GM10248 (cell line): ENCODE results near the gene KLB.
A peak's percentile ranks its signal among the peaks of the same experiment; 100 is the strongest.

Experiments
- CTCF ChIA-PET: fragments of 300-600 bp; sonication (Branson Sonifier 250); formaldehyde crosslinking; extraction: SDS; loops from one replicate; lab custom pipeline; 2021; ENCODE audit warnings: antibody characterized with exemption; lab: Yijun Ruan, JAX
- POLR2A ChIA-PET: fragments of 350-650 bp; sonication (Branson Sonifier 250); formaldehyde crosslinking; extraction: SDS; loops from one replicate; lab custom pipeline; 2020; ENCODE audit warnings: antibody characterized with exemption; lab: Yijun Ruan, JAX
- DNase-seq: peaks from one replicate; pipeline ENCODE4 v3.0.0; 2012; ENCODE audit errors: extremely low spot score
- TF ChIP-seq, protein P1 (sequence below): IDR thresholded peaks from 2 replicates; pipeline ENCODE4 v1.5.1; 2012; ENCODE audit warnings: mild to moderate bottlenecking, low read depth; ENCODE audit errors: extremely low read depth, missing control alignments, control extremely low read depth

Gene KLB

DNA sequence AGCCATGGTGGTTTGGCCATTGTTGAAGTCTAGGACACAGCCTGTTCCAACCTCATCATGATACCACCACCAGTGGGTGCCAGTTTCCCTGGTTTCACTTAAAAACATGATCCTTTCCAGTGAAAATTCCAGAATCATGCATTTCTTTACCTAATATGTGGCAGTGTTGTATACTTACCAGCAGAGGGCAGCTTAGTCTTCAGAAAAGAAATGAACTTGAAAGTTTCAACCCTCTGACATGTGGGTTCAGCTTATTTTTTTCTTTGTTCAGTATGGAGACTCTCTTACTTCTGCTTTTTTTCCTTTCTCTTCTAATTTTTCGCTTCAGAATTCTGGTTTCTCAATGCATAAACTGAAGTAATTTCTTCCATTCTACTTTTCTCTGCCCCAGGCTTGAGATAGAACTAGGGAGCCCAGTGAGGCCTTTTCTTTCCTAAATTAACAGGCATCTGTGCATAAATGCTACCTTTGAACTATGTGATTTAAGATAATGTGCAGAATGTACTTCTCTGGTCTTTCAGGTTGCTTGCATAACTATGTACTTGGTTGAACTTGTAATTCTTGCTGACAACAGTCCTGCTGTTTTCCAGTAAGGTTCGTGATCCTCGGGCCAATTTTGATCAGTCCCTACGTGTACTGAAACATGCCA, 62.8 kb downstream of the KLB start:
- CTCF ChIA-PET: interaction anchor here (0.7 to 2.7 kb wide), 49 partner anchors 9 to 856 kb away, joined by 3 to 24 read pairs (median 4); partner anchors contain the start of genes KLB, LIAS, PDS5A and RPL9
- TF ChIP-seq, protein P1, sequence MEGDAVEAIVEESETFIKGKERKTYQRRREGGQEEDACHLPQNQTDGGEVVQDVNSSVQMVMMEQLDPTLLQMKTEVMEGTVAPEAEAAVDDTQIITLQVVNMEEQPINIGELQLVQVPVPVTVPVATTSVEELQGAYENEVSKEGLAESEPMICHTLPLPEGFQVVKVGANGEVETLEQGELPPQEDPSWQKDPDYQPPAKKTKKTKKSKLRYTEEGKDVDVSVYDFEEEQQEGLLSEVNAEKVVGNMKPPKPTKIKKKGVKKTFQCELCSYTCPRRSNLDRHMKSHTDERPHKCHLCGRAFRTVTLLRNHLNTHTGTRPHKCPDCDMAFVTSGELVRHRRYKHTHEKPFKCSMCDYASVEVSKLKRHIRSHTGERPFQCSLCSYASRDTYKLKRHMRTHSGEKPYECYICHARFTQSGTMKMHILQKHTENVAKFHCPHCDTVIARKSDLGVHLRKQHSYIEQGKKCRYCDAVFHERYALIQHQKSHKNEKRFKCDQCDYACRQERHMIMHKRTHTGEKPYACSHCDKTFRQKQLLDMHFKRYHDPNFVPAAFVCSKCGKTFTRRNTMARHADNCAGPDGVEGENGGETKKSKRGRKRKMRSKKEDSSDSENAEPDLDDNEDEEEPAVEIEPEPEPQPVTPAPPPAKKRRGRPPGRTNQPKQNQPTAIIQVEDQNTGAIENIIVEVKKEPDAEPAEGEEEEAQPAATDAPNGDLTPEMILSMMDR: peak; percentile 71
- POLR2A ChIA-PET: interaction anchor here (1.2 kb wide), 1 partner anchor 11 kb away, joined by 5 read pairs; the partner anchor contains the start of genes LIAS and RPL9
- DNase-seq: peak; percentile 62

DNA sequence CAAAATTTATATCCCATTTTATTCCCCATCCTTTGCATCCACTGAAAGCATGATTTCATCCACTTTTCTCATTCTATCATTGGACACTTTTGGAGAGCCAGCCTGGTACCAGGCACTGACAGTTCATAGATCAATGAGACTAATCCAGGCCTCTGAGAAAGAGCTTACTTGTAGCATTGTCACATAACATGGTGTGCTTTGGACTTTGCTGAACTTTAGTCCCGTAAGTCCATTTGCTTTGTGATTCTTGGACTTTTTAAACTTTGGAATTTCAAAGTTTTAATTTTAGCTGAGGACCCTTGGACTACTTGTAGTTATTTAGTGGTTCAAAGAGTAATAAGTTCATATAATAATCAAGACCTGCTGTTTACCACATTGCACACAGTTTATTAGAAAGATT, 63.7 kb downstream of the KLB start:
- CTCF ChIA-PET: interaction anchor here (1.1 to 2.7 kb wide), 3 partner anchors 11 to 839 kb away, joined by 3 to 24 read pairs (median 10); partner anchors contain the start of genes LIAS, RPL9 and SMIM14
- no peak for DNase-seq
- TF ChIP-seq, protein P1: no peak
- POLR2A ChIA-PET: no interaction called here

DNA sequence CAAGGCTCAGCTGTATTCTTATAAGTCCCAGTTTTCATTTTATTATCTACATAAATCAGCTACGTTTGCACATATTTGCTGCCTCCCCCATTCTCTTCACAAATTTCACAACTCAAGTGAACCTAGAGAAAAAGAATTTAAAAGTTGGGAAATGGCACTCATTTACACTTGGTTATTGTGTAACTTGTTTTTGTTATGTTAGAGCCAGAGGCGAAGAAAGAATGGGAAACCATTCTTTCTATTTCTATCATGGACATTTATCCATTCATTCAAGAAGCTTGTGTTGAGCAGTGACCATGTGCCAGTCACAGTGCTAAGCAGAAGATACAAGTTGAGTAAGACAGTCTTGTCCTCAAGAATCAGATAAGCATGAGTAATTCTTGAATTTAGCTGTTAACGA, 65.7 kb downstream of the KLB start:
- CTCF ChIA-PET: interaction anchor here (0.9 to 1.5 kb wide), 3 partner anchors 10 to 13 kb away, joined by 3 to 5 read pairs (median 3); no protein-coding TSS in a partner anchor
- DNase-seq: no peak
- POLR2A ChIA-PET: no interaction called here
- TF ChIP-seq, protein P1: no peak

DNA sequence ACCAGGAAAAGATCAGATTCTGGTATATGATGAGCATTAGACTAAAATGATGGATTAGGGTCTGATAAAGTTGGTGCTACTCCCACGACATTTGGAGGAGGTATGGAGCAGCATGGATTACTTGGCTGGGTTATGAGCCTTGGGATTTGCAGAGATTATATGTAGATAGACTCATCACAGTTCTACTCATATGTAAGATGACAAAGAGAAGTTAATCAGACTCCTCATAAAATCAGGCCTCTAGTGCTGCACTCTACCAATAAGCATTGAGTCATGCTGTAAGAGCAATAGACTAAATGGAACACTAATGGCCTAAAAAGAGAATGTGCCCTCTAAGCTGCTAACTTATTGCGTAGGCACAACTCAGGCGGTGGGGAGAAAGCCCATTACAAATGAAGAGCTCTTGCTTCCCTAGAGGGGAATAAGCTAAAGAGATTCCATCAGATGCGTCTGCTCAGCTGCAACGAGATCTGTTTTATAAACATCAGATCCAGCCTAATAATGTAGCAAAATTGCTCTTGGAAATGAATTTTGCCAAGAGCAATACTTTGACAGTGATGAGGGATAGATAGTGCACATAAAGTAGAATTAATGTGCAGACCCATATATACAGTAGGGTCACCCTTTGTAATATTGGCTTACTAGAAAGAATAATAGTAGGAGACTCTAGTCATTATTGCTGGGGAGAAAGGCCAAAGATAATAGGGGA, 69.6 kb downstream of the KLB start:
- ChIA-PET CTCF (interaction anchor here (1.0 kb wide), 1 partner anchor 10 kb away, joined by 4 read pairs; no protein-coding TSS in a partner anchor), POLR2A (no interaction called here)
- TF ChIP-seq, protein P1: no peak
- no peak for DNase-seq

DNA sequence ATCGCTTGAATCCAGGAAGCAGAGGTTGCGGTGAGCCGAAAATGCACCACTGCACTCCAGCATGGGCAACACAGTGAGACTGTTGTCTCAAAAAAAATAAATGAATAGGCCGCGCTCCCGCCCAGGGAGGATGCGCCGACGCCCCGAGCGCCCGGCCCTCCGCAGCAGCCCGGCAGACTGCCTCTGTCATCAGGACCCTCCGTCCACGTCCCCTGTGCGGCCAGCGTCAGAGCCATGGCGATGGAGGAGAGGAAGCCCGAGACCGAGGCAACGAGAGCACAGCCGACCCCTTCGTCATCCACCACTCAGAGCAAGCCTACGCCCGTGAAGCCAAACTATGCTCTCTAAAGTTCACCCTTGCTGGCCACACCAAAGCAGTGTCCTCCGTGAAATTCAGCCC, 73.5 kb downstream of the KLB start:
- no peak for DNase-seq
- TF ChIP-seq, protein P1: no peak
- ChIA-PET CTCF (no interaction called here), POLR2A (no interaction called here)

DNA sequence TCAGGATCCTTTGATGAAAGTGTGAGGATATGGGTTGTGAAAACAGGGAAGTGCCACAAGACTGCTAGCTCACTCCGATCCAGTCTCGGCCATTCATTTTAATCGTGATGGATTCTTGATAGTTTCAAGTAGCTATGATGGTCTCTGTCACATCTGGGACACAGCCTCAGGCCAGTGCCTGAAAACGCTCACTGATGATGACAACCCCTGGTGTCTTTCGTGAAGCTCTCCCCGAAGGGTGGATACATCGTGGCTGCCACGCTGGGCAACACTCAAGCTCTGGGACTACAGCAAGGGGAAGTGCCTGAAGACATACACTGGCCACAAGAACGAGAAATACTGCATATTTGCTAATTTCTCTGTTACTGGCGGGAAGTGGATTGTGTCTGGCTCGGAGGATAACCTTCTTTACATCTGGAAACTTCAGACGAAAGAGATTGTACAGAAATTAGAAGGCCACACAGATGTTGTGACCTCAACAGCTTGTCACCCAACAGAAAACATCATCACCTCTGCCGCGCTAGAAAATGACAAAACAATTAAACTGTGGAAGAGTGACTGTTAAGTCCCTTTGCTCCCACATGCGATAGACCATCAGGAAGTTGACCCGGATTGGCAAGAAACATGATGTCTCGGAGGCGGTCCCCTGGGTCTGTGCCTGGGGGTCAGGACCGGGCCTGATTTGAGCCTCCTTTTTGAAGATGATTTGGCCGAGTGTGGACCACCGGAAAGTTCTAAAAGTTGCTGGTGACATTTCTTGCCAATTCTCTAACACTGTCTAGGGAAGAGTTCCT, 74.4 kb downstream of the KLB start:
- ChIA-PET CTCF (interaction anchor here (1.8 kb wide), 1 partner anchor 12 kb away, joined by 8 read pairs; no protein-coding TSS in a partner anchor), POLR2A (no interaction called here)
- TF ChIP-seq, protein P1: no peak
- DNase-seq: no peak
